GM11168 (cell line): ENCODE data around the gene PARPBP.
"Not testable (repeated sequence)": the region's sequence is repeated elsewhere in the genome, so short reads cannot be mapped to it uniquely, and the experiment has no call there.

ENCODE experiments used
- in situ Hi-C: fragments of 300-500 bp; cut with MboI; formaldehyde crosslinking; loops from one replicate; pipeline ENCODE4 v1.12.0; 2022; ENCODE audit warnings: low sequenced_read_pairs; ENCODE audit not compliant: unreplicated experiment

PARPBP gene, protein sequence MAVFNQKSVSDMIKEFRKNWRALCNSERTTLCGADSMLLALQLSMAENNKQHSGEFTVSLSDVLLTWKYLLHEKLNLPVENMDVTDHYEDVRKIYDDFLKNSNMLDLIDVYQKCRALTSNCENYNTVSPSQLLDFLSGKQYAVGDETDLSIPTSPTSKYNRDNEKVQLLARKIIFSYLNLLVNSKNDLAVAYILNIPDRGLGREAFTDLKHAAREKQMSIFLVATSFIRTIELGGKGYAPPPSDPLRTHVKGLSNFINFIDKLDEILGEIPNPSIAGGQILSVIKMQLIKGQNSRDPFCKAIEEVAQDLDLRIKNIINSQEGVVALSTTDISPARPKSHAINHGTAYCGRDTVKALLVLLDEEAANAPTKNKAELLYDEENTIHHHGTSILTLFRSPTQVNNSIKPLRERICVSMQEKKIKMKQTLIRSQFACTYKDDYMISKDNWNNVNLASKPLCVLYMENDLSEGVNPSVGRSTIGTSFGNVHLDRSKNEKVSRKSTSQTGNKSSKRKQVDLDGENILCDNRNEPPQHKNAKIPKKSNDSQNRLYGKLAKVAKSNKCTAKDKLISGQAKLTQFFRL

DNA sequence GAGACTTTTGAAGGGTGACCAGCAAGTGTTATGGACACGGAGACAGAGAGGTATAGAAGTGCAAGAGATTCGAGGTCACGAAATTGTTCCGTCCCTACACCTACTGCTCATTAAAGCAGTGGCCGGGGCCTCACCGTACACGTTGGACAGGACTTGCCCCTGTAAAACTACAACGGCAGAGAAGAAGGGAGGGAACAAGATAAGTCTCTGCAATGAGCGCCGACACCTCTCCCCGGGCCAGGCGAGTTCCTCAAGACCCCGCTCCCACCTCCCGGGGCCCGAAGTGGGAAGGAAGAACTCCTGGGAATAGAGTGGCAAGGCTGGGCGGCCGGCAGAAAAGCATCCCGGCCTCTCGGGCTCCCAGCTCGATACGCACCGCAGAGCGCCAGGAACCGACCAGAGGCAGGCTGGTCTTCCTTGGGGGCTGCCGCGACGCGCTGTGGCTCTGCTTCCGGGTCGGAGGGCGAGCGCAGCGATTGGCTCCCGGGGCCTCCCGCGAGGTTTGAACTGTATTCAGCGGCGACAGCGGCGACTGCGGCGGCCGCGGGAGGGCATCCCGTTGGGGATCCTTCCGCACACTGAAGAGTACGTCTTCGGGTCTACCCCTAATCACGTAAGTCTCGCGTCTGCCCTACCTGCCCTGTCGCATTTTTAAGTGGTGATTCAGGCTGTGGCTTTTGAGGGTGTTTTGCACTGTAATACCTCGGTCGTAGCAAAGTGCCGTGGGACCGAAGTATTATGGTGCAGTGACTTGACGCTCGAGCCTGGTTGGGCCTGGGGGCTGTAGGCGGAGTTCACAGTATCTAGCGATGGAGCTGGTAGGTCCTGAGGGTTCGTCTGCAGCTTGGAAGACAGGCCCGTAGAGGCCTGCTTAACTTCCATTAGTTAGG, at the start of gene PARPBP, which contains the start of gene NUP37:
Gene PARPBP, plus strand, starts transcription at position 510 of the 890 bp plus-strand sequence. CDS start 3,706 bp downstream, outside the sequence.
Gene NUP37, minus strand, starts transcription at position 441 of the 890 bp plus-strand sequence. CDS start 1,596 bp downstream, outside the sequence.
- in situ Hi-C loops, result no loop called here

DNA sequence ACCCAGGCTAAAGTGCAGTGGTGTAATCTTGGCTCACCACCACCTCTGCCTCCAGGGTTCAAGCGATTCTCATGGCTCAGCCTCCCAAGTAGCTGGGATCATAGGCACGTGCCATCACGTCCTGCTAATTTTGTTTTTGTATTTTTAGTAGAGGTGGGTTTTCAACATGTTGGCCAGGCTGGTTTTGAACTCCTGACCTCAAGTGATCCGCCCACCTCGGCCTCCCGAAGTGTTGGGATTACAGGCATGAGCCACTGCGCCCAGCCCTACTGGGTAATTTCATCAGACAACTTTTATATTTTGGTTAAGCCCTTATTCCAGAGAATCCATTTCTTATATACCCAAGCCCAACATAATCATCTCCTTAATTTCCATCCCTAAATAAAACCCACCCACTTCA, 47.9 kb upstream of the PARPBP start:
- in situ Hi-C loops, result not testable (repeated sequence)

DNA sequence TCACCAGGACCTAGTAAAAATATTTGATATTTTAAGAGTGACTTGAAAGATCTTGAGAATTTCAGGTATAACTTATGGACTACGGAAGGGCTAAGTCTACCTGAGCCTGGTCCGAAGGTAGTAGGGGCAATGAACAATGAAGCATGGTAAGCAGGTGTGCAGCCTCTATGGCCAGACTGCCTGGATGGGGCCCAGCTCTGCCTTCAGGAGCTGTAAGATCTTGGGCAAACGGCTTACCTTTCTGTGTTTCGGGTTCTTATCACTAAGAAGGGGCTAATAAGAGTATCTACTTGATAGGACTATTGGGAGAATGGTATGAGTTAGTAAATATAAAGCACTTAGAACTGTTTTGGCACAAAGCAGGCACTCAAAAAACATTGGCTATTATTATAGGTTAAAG, 39.1 kb upstream of the PARPBP start:
- in situ Hi-C loops, result no loop called here

DNA sequence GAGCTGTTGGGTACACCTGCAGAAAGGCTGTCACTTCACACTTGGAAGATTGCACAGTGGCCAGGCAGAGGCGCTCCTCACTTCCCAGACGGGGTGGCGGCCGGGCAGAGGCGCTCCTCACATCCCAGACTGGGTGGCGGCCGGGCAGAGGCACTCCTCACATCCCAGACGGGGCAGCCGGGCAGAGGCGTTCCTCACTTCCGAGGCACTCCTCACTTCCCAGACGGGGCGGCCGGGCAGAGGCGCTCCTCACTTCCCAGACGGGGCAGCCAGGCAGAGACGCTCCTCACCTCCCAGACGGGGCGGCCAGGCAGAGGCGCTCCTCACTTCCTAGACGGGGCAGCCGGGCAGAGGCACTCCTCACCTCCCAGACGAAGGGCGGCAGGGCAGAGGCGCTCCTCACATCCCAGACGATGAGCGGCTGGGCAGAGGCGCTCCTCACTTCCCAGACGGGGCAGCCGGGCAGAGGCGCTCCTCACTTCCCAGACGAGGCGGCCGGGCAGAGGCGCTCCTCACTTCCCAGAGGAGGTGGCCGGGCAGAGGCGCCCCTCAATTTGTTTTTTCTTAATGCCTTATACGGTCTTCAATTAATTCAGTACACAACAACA, 30.7 kb upstream of the PARPBP start:
- in situ Hi-C loops, result not testable (repeated sequence)

DNA sequence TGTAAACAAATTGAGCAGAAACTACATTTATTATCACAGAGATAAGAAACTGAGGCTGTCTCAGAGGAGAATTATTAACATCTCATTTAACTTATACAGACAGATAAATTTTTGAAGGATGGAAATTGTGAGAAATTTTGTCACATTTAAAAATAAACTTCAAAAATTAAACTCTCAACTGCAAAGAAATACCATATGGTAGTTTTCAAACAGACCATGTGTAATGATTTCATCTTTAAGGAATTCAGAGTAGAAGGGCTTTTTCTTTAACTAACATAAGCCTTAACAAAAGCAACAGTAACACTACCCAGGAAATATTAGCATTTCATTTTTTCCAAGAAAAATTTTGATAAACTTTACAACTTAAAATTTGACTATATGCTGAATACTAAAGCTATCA, 26.7 kb upstream of the PARPBP start:
- in situ Hi-C loops, result no loop called here

DNA sequence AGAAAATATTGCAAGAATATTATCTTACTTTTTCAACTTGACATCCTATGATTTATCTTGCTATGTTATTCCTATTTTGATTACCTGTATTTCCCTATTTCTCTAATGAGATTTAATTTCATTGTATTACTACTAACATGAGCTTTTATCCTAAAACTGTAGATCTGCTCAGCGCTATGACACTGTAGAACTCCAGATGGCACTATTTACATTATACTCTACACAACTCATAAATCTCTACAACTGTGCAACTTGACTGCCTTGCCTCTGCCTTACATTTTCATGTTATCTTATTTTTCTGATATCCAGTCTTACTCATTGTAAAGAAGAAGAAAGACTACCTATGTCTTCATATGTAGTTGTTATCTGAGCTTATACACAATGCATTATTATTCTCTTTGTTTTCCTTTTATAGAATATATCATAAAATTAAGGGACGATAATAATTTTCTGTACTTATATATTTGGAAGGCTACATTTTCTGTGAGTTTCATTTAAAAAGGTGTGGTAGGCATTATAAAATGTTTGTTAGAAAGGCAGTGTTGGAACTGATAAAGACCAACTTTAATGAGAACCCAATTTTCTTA, 24.2 kb upstream of the PARPBP start:
- in situ Hi-C loops, result no loop called here

DNA sequence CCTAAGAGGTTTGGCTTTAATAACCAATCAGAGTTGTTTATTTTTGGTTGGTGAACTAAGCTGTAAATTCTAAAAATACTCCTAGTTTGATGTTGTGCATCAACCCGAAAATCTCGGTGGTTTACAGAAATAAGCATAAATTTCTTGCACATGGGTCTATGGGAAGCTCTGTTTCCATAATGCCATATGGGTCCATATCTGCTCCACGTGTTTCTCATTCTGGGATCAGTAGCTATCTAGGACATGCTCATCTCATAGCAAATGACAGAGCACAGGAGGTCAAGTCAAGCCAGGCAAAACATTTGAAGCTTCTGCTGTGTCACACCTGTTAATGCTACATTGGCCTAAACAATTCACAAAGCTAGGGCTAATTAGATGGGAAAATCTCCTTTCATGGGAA, 23.1 kb upstream of the PARPBP start:
- in situ Hi-C loops, result no loop called here

DNA sequence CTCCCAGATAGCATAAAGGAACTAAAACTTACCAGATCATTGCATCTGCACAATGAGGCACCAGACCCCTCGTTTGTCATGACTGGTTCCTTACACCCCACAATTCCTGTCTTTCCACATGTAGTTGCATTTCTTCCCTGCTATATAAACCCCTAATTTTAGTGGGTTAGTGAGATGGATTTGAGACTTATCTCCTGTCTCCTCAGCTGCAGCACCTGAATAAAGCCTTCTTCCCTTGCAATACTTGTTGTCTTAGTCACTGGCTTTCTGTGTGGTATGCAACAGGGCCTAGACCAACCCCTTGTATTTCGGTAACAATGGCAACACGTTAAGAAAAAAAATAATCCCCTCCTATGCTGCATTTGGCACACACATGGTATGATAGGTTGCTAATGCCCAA, 13.1 kb upstream of the PARPBP start:
- in situ Hi-C loops, result no loop called here

DNA sequence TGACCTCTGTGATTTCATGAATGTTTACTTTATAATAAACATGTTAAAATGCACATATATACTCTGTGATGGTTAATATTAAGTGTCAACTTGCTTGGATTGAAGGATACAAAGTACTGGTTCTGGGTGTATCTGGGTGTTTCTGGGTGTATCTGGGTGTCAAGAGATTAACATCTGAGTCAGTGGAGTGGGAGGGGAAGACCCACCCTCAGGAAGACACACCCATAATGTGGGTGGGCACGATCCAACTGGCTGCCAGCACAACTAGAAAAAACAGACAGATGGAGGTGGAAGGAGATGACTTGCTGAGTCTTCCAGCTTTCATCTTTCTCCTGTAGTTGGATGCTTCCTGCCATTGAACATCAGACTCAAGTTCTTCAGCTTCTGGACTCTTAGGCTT, 12.0 kb upstream of the PARPBP start:
- in situ Hi-C loops, result no loop called here

DNA sequence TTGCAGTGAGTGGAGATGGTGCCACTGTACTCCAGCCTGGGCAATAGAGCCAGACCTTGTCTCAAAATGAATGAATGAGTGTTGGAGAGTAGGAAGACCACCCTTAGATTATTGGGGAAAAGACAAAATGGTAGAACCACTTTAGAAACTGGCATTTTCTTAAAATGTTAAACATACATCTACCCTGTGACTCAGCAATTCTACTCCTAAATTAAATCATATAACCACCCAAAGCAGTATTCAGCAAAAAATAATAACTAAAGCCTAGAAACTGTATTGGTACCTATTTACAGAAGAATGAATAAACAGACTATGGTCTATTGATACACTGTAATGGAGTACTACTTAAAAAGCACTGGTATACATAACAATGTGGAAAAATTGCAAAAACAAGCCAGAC, 9.2 kb upstream of the PARPBP start:
- in situ Hi-C loops, result no loop called here

DNA sequence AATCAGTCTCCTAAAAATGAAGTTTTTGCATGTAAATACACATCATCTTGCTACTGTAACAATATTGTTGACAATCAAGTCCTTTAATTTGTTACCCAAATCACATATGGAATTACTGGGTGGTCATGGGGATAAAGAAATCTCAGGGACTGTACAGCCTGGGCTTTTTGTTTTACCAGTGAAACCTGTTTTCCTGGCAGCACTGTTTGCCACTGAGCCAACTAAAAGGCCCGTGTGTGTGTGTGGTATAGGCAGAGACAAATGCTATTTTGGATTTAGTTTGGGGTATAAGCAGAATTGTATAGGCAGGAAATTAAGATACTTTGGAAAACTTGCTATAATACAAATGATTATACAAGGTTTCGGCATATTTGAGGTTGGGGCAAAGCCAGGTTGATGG, 5.8 kb upstream of the PARPBP start:
- in situ Hi-C loops, result no loop called here

DNA sequence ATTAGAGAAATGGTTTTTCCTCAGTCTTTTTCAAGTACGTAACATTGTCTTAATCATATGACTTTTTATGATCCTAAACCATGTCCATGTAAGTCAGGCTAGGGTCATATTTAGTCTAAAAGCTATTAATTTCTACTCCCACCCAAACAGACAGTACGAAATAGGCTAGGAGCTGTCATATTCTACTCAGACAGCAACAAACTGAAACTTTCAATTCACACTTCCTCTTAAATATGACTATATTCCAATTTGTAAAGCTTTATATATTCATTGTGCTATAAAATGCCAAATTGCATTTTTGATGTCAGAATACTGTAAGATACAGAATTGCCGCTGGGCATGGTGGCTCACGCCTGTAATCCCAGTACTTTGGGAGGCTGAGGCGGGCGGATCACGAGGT, 3.6 kb upstream of the PARPBP start:
- in situ Hi-C loops, result no loop called here

DNA sequence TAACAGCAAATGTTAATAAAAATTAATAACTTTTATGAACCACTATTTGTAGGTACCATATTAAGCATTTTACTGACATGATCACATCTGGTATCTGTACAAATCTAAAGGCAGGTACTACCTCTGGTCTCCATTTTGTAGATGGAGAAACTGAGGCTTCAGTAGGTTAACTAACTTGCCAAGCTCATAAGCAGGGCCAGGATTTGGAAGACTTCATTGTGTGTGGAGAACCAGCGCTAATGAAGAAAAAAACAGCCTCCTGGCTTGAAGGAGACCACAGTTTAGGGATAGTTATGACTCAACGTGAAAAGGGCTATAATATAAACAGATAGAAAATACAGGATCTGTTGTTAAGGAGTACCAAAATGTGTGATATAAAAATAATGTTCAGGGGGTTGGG, 1.1 kb upstream of the PARPBP start:
- in situ Hi-C loops, result no loop called here

DNA sequence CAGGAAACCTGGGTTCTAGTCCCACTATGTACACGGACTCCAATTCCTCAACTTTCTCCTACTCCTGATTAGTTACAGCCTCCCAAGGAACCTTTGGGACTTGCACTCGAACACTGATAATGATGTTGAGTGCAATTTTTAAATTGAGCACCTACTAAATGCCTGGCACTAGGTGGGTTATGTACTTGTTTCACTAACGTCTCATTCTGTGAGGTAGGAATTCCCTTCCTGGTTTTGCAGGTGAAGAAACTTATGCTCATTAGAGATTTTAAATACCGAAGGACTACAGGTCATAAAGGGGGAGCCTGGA, 536 bp downstream of the PARPBP start:
- in situ Hi-C loops, result no loop called here

DNA sequence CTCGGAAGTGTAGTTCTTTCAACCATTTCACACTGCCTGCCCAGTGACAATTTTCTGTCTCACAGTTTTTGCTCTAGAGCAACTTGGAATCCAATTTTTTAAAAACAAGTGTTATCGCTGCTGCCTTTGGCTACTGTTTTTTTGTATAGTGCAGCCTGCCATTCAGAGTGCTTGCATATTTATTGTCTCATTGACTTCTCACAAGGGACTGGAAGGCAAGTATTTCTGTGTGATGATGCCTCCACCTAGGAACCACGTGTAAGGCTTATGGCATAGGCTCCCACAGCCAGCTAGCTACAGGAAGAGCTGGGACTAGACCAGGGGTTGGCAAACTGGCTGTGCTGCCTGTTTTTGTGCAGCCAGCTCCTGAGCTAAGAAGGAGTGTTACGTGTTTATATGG, 903 bp downstream of the PARPBP start:
- in situ Hi-C loops, result no loop called here

DNA sequence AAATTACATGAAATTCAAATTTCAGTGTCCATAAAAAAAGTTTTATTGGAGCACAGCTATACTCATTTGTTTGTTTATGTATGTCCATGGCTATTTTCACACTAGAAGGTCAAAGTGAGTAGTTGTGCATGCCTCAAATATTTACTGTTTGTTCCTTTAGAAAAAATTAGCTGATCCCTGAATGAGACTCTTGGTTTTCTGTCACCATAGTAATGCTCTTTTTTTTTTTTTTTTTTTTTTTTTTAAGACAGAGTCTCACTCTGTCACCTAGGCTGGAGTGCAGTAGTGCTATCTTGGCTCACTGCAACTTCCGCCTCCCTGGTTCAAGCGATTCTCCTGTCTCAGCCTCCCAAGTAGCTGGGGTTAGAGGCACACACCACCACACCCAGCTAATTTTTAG, 1.3 kb downstream of the PARPBP start:
- in situ Hi-C loops, result not testable (repeated sequence)

DNA sequence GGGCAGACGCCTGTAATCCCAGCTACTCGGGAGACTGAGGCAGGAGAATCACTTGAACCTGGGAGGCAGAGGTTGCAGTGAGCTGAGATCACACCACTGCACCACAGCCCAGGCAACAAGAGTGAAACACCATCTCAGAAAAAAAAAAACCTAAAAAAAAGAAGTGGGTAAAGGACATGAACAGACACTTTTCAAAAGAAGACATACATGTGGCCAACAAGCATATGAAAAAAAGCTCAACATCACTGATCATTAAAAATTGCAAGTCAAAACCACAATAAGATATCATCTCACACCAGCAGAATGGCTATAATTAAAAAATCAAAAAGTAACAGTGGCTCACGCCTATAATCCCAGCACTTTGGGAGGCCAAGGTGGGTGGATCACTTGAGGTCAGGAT, 10.7 kb downstream of the PARPBP start:
- in situ Hi-C loops, result not testable (repeated sequence)

DNA sequence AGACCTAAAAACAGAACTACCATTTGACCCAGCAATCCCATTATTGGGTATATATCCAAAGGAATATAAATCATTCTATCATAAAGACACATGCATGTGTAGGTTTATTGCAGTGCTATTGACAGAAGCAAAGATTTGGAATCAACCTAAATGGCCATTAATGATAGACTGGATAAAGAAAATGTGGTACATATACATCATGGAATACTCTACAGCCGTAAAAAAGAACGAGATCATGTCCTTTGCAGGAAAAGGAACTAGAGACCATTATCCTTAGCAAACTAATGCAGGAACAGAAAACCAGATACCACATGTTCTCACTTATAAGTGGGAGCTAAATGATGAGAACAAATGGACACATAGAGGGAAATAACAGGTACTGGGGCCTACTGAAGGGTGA, 11.5 kb downstream of the PARPBP start:
- in situ Hi-C loops, result not testable (repeated sequence)

DNA sequence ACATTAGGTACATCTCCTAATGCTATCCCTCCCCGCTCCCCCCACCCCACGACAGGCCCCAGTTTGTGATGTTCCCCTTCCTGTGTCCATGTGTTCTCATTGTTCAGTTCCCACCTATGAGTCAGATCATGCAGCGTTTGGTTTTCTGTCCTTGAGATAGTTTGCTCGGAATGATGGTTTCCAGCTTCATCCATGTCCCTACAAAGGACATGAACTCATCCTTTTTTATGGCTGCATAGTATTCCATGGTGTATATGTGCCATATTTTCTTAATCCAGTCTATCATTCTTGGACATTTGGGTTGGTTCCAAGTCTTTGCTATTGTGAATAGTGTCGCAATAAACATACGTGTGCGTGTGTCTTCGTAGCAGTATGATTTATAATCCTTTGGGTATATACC, 17.6 kb downstream of the PARPBP start:
- in situ Hi-C loops, result not testable (repeated sequence)

DNA sequence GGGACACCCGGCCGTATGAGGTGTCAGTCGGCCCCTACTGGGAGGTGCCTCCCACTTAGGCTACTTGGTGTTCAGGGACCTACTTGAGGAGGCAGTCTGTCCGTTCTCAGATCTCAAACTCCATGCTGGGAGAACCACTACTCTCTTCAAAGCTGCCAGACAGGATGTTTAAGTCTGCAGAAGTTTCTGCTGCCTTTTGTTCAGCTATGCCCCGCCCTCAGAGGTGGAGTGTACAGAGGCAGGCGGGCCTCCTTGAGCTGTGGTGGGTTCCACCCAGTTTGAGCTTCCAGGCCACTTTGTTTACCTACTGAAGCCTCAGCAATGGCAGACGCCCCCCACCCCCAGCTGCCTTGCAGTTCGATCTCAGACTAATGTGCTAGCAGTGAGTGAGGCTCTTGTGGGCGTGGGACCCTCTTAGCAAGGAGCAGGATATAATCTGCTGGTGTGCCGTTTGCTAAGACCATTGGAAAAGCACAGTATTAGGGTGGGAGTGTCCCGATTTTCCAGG, 22.9 kb downstream of the PARPBP start:
- in situ Hi-C loops, result not testable (repeated sequence)
